22Rv1 (cell line): ENCODE results near the gene IL11.

Source experiments
- CTCF ChIP-seq: fragments of 450-650 bp; IDR thresholded peaks from 2 replicates; pipeline ENCODE4 v1.5.1; 2017; ENCODE audit warnings: mild to moderate bottlenecking
- ZFX ChIP-seq: fragments of 450-650 bp; IDR thresholded peaks from 2 replicates; pipeline ENCODE4 v1.6.1; 2017; ENCODE audit warnings: antibody characterized with exemption, borderline replicate concordance

GRCh38 chr19:55360902-55361301 is 9.4 kb downstream of the IL11 start:
- TF ChIP-seq CTCF, result no peak
- no peak for TF ChIP-seq ZFX
